GM19240 (cell line): ENCODE measurements around the gene KIF3A.

Source experiments
- DNase-seq: peaks from one replicate; pipeline ENCODE4 v3.0.0; 2011; ENCODE audit warnings: low spot score; ENCODE audit not compliant: insufficient read length

KIF3A gene

GRCh38 chr5:132736853-132737833 lies at the start of gene KIF3A:
KIF3A (minus strand) TSS chr5:132737546; CDS start chr5:132737419, 127 bp downstream.
- peak; percentile 99 for DNase-seq

- DNase-seq = no peak
These were observed 49.7 kb upstream of the KIF3A start for GRCh38 chr5:132787076-132787475.

GRCh38 chr5:132785864-132786263 lies 48.5 kb upstream of the KIF3A start:
- no peak for DNase-seq

GRCh38 chr5:132785365-132785764 lies 48.0 kb upstream of the KIF3A start:
- no peak for DNase-seq

GRCh38 chr5:132782101-132782500 lies 44.8 kb upstream of the KIF3A start:
- DNase-seq = no peak

- no peak for DNase-seq
These were observed 43.7 kb upstream of the KIF3A start for GRCh38 chr5:132781029-132781428.

- no peak for DNase-seq
These were observed 43.2 kb upstream of the KIF3A start for GRCh38 chr5:132780577-132780976.

- no peak for DNase-seq
These were observed 42.6 kb upstream of the KIF3A start for GRCh38 chr5:132779961-132780360.

GRCh38 chr5:132778856-132779255 lies 41.5 kb upstream of the KIF3A start:
- DNase-seq = no peak

- DNase-seq = no peak
These were observed 40.8 kb upstream of the KIF3A start for GRCh38 chr5:132778129-132778528.

- DNase-seq = peak; percentile 56
These were observed 40.1 kb upstream of the KIF3A start, which contains the start of gene SEPTIN8 for GRCh38 chr5:132777209-132778069. SEPTIN8 (minus strand) TSS chr5:132777239; CDS start chr5:132777137, 102 bp downstream.

- no peak for DNase-seq
These were observed 39.5 kb upstream of the KIF3A start for GRCh38 chr5:132776938-132777208.

- no peak for DNase-seq
These were observed 39.0 kb upstream of the KIF3A start for GRCh38 chr5:132776131-132776937.

GRCh38 chr5:132775476-132775961 lies 38.2 kb upstream of the KIF3A start:
- no peak for DNase-seq

GRCh38 chr5:132774896-132775295 lies 37.5 kb upstream of the KIF3A start:
- no peak for DNase-seq

GRCh38 chr5:132774406-132774805 lies 37.1 kb upstream of the KIF3A start:
- DNase-seq = no peak

GRCh38 chr5:132773601-132774355 lies 36.4 kb upstream of the KIF3A start:
- no peak for DNase-seq

GRCh38 chr5:132773114-132773513 lies 35.8 kb upstream of the KIF3A start:
- no peak for DNase-seq

- no peak for DNase-seq
These were observed 35.1 kb upstream of the KIF3A start for GRCh38 chr5:132772291-132773070.
